ENCODE measurements around the gene GRK2.

GRK2 gene

DNA sequence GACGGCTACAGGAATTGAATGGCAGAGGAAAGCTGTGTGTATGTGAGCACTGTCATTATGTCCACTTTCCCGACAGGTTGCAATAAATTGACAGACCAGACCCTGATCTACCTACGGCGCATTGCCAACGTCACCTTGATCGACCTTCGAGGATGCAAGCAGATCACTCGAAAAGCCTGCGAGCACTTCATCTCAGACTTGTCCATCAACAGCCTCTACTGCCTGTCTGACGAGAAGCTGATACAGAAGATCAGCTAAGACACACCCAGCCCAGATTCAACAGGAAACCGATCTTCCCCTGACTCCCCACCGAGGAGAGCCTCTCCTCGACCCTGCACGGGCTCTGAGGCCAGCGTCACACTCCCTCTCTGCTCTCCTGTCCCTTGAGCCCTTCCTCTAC is 11.5 kb upstream of the GRK2 start:
- no peak for DNase-seq

DNA sequence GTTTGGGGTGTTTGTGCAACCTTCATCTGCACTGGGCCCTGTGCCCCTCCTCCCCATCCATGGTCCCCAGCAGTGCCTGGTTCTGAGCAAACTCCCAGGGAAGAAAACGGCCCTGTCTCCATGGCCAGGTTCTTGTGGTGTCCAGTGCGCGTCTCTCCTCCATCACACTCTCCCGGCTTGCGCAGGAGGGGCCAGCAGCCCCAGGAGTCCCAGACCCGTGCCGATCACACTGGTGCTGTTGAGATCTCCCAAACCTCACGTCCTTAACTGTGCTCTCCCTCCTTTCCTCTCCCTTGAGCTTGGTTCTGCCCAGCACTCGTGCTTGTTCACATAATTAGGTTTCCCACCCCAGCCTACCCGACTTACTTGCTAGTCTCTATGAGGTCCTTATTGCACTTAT is 10.9 kb upstream of the GRK2 start:
- DNase-seq: no peak

DNA sequence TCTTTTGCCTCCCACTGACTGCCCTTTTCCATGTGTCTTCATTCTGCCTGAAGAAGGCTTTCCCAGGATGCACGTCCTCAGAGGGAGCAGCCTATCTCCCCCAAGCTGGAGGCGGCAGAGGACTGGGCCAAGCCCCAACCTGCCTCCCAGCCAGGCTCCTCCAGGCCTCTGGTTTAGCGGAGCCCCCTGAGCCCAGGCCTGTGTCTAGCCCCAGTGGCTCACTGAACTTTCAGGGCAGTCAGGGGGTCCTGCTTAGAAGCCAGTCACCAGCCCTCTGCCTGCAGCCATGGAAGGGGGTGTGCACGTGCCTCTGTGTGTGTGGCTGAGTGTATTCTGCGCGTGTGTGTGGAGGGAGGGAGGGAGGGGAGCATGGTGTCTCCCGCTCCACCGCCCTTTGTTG is 10.4 kb upstream of the GRK2 start:
- no peak for DNase-seq

DNA sequence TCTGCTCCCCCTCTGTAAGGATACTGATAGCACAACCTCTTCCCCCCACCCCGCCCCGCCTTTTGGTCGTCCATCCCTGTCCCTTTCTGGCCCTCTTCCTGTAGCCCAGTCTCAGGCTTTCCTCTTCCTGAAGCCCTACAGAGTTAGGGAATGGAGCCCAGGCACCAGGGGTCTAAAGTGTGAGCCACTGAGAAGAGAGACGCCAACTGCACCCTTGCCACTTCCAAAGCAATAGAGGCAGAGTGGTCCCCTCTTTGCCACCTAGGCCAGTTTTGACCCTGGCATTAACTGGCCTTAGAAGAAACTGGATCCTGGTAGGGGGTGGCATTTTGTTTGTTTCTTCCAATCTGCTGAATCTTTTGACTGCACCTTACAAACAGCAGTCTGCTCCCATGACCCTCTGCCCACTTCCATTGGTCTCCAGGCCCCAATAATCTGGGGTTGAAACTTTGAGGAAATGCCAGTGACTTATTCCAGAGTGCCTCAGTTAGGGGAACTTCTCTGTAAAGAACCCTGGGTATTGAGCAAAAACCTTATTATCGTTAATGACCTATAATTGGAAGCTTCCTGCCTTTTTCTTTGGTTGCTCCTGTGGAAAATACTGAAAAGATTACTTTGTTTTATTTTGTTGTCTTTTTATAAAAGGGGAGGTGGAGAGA is 9.7 kb upstream of the GRK2 start:
- no peak for DNase-seq

DNA sequence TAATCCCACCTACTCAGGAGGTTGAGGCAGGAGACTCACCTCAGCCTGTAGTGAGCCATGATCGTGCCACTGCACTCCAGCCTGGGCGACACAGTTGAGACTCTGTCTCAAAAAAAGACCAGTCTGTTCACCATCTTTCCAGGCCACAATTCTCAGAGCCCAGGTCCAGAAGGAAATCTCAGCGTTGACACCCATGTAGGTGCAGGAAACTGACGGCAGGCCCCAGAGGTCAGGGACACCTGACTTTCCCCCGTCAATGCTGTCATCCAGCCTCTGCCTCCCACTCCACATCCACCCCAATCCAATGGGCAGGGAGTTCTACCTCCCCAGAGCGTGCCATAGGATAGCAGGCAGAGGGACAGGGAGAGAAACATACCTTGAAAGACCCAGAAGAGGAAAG is 5.9 kb upstream of the GRK2 start:
- no peak for DNase-seq

DNA sequence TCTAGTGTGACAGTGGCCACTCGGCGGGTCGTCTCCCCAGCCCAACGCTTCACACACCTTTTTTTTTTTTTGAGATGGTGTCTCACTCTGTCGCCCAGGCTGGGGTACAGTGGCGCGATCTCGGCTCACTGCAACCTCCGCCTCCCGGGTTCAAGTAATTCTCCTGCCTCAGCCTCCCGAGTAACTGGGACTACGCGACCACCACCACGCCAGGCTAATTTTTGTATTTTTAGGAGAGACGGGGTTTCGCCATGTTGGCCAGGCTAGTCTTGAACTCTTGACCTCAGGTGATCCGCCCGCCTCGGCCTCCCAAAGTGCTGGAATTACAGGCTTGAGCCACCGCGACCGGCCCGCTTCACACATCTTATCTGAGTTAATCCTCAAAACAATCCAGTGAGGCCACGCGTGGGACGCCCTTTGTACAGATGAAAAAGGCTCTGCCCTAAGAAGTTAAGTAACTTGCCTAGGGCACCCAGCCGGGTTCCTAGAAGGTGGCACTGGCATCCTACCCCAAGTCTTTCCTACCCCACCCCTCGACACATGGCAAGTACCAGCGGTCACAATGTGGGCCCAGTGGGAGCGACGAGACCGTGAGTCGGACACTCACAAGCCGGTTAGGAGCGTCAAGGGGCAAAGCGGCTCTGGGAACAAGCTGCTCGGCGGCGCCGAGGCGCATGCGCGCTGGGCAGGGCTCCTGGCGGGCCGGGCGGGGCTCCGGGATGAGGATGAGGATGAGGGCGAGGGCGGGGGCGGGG is 5.2 kb upstream of the GRK2 start:
- peak; percentile 73 for DNase-seq

DNA sequence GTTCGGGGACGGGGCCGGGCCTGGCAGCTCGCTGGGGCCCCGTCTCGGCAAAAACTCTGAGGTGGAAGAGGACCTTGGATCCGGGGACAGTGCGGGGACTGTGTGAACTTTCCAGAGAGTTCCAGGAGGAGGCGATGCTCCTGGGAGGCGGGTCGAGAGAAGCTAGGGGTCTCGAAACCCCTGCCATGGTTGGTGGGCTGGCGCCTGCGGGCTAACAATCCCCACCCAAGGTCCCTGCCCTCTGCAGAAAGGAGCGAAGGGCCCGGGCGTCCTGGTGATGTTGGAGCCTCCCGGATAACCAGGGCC is 4.7 kb upstream of the GRK2 start:
- DNase-seq: no peak

DNA sequence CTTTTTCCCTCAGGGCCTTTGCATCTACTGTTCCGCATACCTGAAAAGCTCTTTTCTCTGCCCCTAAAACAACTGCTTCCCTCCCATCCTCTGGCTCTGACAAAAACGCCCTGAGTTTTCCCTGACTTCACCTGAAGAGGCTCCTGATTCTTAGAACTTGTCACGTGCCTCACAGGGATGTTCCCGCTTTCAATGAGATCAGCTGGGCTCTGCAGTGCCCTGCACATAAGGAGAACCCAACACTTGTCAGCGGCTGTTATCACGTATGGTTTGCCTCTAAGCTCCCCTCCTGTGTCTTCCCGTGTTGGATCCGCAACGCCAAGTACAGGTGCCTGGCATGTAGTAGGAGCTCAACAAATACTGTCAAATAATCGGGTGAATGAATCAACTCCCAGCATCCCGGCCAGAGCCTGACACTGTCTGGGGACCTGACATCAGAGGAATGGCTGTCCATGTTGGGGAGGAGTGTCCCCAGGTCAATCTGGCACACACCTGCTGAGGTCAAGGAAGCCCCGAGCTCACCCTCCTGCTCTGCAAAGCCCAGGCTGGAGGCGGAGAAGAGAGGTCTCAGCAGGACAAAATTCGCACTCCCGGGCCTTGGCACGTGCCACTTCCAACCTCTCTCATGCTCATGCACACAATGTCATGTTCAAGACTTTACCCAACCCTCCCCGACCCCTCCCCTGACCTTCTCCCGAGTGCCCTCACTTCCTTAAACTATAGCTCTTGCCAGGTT is 4.2 kb upstream of the GRK2 start:
- peak; percentile 54 for DNase-seq

DNA sequence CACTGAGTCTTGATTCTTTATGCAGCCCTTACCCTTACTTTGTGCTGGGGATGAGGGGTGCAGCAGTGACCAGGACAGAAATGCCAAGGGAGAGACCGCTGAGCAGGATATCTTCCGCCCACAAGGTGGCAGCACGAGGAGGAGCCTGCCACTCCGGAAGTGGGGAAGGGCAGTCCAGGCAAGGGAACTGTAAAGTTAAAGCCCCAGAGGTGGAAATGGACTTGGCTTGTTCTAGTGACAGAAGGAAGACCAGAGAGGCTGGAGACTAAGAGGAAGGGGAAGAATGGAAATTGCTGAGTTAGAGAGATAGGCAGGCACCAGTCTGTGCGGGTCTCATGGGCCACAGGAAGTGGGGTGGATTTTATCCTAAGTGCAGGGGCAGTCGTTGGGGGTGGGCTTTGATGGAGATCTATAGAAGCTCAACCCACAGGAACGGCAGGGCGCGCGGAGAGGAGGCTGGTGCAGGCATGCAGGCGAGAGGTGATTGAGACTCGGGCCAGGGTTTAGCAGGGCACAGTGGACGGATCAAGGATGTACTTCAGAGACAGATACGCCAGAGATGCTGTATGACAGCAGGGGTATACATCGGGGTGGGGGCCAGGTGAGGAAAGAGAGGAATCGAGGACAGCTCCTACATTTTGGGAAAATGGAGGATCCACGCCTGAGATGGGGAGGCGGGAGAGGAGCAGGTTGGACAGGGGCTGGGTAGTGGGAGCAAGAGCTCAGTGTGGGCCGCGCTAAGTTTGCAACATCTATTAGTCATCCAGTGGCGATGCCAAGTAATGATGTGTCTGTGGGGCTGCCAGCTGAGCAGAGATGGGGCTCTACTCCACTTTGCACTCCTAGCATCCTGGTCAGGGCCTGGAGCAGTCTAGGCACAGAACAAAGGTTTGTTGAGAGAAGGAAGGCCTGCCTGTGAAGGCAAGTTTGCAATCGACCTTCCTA is 3.3 kb upstream of the GRK2 start:
- DNase-seq: peak; percentile 87

DNA sequence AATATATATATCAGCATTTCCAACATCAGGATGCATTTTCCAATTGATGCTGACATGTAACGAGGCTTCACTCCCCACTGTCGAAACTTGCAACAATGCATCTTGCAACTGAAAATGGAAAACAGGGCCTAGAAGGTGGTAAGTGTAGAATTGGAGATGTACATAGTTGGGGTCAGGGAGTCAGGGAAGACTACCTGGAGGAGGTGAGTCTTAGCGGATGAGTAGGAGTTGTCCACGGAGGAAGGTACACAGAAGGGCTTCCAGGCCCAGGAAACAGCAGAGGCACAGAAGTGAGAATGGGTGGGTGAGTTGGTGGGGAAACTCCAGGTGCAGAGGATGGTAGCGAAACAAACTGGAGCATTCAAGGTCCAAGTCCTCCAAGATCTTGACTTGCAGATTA is 2.0 kb upstream of the GRK2 start:
- no peak for DNase-seq

DNA sequence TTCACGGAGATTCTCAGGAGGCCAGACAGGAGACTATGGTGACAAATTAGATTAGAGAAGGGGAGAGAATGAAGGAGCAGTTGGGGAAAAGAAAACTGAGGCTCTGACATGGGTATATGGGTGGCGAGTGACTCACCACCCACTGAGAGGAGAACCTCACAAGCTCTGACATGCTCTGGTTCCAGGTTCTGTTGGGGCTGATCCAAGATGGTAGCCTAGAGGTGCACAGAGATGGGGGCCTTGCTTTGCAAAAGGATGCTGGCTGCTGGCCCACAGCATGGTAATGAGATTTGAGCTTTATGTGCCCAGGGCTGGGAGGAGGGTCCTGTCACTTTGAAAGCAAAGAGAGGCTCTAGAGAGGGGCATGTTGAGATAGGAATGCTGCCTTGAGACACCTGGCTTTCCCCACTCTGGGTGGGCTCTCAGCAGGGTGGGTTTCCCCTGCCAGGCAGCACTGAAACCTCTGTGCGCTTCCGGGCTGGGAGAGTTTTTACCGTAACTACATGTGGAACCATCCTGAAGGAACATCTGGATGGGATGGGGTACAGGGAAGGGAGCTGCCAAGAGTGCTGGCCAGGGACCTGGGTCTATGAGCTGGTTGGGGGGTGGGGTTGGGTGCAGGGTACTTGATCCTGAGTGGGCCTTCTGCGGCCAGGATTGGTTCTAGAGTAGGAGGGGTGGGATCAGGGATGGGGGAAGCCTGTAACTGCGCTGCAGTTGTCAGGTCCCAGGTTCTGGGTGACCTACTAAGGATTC is 1.2 kb upstream of the GRK2 start:
- no peak for DNase-seq

DNA sequence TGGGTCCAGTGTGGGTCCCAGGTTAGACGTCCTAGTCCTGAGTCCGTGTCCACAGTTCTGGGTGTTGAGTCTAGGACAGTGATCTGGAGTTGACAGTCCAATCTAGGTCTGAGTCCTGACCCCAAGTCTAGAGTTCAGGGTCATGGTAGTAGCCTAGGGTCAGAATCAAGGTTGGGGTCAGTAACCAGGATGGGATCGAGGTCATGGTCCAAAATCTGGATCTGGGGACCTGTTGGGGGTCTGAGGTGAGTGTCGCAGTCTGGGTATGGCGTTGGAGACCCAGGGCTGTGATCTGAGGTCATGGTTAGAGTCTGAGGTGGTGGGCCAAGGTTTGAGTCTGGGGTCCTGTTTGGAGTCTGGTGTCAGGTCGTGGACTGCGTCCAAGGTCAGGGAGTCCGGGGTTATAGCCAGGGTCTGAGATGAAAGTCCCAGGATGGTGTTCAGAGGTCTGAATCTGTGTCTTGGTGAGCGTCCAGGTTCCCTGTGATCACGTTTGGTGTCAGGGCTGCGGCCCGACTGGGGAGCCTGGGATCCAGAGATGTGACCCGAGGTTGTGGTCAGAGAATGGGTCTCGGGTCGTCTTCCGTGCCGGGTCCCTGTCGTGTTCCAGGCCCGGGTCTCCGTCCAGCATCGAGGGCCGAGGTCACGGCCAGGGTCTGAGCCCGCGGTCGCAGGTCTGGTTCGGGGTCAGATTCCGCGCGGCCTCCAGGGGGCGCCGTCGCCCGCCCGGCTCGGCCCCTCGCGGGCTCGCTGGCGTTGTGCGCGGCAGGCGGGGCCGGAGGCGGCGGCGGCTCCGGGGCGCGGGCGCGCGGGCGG is 432 bp upstream of the GRK2 start:
- peak; percentile 72 for DNase-seq

DNA sequence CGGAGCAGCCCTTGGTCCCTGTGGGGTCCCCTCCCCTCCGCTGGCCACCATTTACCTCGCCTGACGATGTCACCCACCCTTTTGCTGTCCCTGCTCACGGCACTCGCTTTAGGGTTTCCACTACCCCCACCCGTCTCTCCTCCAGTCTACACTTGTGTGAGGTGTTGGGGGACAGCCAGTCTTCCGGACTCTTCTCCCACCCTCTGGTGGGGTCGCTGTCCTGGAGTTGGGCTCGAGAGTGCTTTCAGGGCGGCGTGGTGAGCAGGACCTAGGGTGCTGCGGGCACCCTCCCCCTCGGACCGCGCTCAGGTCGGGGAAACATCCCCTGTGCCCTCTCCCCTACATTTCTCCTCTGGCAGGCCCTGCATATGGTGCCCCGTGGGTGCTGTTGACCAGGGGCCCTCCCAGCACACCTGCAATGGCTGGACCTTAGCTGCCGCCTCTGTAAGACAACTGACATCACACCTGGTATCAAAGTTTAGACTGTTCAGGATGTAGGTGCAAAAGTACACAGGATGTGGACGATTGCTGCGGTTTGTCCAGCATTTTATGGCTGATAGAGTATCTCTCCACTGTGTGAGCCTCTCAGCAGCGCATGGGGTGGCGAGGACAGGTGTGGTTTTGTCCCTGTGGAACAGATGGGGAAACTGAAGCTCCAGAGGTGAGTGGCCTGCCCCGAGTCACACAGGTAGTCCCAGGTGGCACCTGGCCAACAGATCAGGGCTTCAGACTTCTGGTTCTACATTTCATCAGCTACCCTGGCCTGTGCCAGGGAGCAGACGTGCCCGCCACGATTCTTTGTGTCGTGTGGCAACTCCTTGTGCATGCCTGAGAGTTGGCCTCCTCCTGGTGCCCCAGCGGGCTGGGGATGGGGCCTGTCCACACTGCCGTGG is 1.2 kb downstream of the GRK2 start:
- DNase-seq: peak; percentile 38

DNA sequence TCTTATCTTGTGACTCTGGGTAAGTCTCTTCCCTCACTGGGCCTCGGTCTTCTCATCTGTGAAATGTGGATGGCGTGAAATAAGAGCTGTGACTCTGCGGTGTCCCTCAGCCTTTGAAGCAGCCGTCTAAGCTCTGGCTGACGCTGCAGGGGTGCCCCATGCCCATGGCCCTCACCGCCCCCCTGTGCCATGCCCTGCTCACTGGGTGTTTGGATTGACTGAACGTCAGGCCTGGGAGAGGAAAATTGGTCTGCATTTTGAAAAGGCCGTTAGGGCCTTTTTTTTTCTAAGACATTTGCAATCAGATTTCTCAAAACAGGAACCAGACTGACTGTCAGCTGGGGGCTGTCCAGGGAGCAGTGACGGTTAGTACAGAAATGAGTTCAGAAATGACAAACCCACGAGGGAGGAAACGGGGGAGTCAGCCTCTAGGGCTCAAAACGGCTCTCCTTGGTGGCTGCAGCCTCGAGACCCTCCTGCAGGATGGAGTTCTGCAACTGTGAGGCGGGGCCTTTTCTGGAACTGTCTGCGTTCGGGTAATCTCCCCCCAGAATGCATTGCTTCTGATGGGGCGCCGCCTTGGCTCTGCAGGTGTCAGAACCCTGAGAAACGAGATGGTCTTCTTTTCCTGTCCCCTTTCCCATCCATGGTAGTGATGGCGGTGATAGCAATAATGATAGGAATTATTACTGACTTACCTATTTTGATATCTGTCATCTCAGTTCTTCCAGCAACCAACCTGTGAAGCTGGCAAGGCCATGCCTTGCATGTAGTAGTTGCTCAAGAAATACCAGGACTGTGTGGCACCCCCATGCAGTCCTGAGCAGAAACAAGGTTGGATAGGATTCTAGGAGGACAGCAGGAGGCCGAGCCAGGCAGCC is 2.0 kb downstream of the GRK2 start:
- DNase-seq: no peak

DNA sequence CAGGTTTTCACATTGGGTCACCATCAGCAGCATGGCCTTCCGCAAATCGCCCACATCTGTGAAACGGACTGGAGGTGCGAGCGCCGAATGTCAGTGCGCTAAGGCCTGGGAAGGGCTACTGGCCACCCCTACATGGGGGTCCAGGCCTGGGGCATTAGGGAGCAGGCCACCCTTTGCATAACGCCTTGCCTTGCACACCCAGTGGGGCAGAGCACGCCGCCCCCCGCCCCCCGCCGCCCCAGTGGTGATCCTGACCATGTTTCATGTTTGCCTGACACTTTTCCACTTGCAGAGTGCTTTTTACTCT is 2.6 kb downstream of the GRK2 start:
- no peak for DNase-seq

DNA sequence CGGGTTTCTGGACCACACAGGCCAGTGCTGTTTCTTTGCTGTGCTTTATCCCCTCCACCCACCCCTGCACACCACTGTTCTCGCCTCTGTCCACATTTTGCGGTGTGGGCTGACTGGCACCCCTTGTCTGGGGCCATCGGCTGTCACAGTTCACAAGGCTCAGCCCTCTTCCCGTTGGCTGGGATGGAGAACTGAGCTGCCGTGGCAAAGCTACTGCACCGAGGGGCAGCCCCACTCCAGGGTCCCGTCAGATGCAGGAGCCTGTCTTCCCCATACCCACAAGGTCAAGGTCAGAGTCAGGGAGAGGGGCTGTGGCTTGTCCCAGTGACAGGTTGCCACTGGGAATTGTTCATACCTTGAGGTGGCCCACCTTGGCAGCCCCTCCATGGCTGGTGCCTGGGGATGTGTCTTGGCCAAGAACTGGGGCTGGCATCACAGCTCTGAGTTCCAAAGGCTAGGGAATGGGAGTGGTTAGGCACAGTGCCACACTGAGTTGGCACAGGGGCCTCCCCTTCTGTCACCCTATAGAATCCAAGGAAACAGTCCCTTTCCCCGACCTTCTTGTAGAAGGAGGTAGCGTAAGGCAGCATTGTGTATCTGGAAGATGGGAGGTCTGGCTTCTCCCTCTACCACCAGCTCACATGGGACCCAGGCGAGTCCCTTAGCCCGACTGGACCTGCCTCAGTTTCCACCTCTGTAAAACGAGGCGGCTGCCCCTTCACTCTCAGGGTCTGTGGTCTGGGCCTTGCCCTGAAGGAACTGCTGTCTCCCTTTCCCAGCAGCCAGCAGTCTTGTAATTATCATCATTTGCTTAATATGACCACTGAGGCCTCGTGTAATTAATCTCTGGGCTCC is 3.4 kb downstream of the GRK2 start:
- no peak for DNase-seq

DNA sequence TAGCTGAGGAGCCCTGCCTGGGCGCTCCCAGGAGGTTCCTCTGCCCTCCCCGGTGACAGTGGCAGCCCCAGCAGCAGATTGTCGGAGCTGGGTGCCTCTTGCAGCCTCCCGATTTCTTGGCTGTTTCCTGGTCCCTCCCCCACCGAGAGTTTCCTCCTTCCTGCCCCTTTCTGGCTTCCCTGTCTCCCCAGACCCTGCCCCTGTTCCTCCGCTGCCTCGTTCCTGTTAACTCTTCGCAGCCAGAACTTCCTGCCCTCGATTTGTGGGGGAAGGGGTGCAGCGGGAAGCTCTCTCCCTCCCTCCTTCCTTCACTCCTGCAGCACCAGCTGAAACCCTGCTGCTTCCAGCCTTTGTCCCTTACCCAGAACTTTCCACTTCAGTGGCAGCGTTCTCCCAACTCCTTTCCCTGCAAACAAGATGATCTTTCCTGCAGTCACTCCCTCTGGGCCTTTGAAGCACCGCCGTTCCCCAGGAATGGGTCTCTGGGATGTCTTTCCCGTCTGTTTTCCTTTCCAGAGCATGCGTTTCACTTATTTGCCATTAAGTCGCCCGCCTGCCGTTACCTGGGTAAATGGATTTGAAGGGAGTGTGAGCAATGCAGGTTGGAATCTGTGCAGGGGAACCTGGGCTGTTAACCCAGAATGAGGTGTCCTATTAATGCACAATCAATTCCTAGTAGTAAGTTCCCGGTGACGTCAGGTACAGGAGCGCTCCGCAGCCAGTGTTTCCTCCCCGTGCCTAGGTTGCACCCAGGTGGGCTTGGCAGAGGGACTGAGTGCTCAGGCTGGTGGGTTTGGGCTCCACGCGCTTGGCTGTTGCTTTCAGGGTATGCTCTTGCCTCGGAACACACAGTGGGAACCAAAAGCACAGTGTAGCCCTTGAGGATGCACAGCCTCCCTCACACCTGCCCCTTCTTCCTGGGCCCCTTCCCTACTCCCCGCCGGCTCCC is 4.3 kb downstream of the GRK2 start:
- DNase-seq: no peak

DNA sequence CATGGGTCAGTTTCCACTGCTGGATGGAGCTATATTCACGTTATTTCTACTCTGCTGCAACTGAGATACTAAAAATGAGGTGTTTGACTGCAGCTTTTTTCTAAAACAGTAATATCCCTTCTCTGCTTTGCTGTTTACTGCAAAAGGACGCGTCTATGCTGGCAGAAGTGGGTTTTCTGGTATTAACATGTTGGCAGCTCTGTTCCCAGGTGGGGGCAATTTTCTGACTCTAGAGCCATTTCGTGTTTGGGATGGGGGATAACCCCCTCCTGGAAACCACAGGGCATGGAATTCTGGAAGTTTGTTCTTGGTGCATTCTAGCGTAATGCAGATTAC is 4.9 kb downstream of the GRK2 start:
- DNase-seq: no peak
